Skeletal muscle cell (primary cell): ENCODE data around the gene RUNDC1.

ENCODE experiments used
- DNase-seq: peaks from one replicate; pipeline ENCODE4 v3.0.0-alpha.2; 2010; ENCODE audit warnings: low read depth
- H3K4me3 ChIP-seq: 2 replicates; pipeline ENCODE4 v1.5.1; 2011; ENCODE audit warnings: low read depth, mild to moderate bottlenecking, control low read depth, low read length, moderate library complexity

Gene RUNDC1

GRCh38 chr17:43031666-43032065 lies 51.3 kb downstream of the RUNDC1 start:
- no peak for DNase-seq
- H3K4me3 ChIP-seq: no peak overlapping the region

- H3K4me3 ChIP-seq: no peak overlapping the region
- DNase-seq: no peak
These were observed 53.9 kb downstream of the RUNDC1 start for GRCh38 chr17:43033948-43034881.

- H3K4me3 ChIP-seq: no peak overlapping the region
- DNase-seq: no peak
These were observed 54.5 kb downstream of the RUNDC1 start for GRCh38 chr17:43034894-43035293.

GRCh38 chr17:43039646-43040045 lies 59.3 kb downstream of the RUNDC1 start:
- no peak for DNase-seq
- H3K4me3 ChIP-seq: no peak overlapping the region

DNA sequence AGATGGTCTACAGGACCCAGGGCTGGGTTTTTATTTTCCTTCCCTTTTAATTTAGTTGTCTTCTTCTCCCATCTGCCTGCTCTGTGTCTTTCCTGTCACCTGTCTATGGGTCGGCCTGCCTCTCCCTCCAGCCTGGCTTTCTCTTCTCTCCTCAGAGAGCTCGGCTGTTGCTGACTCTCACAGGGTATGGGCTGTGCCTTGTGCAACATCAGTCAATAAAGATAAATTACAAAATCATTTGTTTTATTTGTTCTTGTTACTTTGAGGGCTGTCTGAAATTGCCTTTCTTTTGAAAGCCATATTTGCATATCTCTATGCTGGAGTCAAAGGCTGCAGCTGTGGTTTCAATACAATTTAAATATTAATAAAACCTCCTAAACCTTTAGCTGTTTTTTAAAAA lies 60.3 kb downstream of the RUNDC1 start:
- no peak for DNase-seq
- H3K4me3 ChIP-seq: no peak overlapping the region

DNA sequence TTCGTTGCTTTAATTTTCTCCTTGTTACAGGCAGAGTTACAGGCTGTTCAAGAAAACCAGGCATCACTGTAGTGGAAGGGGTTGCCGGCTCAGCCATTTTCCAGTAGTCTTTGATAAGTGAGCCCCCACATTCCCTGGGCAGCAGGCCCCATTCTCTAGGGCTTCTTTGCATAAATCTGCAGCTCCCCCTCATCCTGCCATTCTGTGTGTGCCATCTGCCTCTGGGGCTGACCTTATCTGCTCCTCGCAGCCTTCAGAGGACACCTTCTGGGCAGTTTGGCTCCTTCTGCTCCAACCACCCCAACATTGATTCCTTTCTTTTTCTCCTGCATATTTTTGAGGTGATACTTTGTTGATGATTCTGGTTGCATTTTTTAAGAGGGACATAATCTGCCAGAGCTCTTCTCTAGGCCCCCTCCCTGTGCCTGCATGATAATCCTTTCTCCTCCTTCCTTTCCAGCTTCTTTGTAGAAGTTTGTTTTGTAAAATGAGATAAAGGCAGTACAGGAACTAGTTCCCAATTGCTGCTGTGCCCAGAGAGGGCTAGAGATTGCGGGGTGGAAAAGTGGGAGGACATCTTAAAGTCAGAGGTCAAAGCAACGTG lies 61.8 kb downstream of the RUNDC1 start:
- H3K4me3 ChIP-seq: no peak overlapping the region
- no peak for DNase-seq
